KG1 (cell line): ENCODE results near the gene ANP32E.
A peak's percentile ranks its signal among the peaks of the same experiment; 100 is the strongest.
"Not testable (repeated sequence)": the region's sequence is repeated elsewhere in the genome, so short reads cannot be mapped to it uniquely, and the experiment has no call there.

ENCODE experiments used
- DNase-seq: peaks from one replicate; lab custom pipeline; 2025; lab: John Stamatoyannopoulos, UW

Gene ANP32E

DNA sequence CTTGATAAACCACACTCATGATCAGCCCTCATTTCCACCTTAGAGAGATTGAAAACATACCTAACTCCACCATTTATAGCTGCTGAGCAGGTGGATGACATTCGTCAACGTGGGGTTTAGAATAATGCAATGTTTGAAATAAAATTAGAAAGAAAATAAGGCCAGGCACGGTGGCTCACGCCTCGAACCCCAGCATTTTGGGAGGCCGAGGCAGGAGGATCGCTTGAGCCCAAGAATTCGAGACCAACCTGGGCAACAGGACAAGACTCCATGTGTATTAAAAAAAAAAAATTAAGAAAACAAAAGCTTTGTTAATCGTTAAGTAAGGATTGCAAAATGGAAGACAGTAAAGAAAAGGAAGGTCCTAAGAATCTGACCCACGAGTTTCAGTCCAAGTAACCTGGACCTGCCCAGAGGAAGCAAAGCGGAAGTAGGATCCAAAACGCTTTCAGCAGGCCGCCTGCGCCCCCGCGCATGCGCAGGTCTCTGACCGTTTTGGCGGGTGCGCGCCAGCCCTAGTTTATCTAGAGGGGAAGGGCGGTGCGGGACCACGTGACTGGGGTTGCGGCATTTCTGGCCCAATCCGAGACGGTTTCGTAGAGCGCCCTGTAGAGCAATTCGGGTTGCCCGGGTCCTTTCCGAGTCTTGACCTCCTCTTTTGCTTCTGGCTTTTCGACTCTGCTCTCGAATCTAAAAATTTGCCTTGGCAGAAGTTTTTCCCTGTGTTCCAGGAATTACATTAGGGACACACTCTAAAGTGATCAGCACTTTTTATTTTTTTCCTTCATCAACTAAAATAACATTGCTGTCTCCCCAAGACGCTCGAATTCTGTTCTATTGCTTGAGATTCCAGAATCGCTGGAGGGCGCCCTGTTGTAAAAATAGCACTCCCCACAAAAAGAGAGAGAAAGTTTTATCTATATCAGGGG, 22.5 kb downstream of the ANP32E start:
- DNase-seq: peak; percentile 94

DNA sequence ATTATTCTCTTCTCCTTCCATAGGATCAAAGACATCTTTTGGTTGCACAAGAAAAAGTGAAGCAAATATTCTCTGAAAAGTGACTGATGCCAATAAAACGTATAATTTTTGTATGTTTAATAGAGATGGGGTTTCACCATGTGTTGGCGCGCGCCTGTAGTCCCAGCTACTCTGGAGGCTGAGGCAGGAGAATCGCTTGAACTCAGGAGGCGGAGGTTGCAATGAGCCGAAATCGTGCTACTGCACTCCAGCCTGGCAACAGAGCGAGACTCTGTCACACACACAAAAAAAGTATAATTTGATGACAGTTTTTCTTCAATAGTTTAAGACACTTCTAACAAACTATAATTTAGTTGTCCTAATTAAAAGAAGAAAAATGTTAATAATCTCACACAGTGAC, 23.8 kb downstream of the ANP32E start:
- DNase-seq: no peak

DNA sequence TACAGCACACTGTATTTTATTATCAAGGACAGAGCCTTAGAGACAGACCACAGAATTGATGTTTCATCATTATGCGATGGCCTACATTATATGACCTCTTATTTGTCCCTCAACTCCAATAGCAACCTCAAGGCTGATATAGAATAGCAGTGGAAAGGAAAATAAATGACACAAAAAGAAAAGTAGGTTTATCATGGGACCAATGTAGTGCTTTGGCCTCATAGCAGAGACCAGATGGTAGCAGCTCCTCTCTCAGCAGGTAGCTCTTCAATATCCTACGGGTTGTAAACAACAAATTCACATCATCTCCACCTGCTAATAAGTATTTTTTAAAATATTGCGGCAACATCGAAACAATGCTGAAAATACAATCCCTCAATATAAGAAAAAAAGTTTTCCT, 25.2 kb downstream of the ANP32E start:
- DNase-seq: no peak

DNA sequence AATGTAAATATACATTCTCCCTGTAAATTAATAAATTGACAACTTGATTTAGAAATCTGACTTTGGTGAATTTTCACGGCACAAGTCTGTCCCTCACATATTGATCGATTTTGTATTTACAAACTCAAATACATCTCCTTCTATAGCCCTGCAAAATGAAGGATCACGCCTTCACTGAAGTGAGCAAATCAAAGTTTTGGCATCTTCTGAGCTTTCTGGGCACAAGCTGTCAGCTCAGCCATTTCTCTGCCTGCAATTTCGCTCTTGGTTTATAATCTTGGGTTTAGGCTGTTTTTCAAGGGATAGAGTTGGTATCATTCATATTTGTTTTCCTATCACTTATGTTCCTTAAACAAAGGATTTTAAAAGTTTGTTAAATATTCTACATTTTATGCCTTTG, 25.8 kb downstream of the ANP32E start:
- no peak for DNase-seq

DNA sequence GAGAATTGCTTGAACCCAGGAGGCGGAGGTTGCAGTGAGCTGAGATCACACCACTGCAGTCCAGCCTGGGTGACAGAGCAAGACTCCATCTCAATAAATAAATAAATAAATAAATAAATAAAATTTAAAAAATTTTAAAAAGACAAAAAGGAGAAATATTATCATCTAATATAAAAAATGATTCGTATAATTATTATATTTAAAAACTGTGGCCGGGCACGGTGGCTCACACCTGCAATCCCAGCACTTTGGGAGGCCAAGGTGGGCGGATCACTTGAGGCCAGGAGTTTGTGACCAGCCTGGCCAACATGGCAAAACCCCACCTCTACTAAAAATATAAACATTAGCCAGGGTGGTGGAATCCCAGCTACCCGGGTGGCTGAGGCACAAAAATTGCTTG, 27.5 kb downstream of the ANP32E start:
- not testable (repeated sequence) for DNase-seq

DNA sequence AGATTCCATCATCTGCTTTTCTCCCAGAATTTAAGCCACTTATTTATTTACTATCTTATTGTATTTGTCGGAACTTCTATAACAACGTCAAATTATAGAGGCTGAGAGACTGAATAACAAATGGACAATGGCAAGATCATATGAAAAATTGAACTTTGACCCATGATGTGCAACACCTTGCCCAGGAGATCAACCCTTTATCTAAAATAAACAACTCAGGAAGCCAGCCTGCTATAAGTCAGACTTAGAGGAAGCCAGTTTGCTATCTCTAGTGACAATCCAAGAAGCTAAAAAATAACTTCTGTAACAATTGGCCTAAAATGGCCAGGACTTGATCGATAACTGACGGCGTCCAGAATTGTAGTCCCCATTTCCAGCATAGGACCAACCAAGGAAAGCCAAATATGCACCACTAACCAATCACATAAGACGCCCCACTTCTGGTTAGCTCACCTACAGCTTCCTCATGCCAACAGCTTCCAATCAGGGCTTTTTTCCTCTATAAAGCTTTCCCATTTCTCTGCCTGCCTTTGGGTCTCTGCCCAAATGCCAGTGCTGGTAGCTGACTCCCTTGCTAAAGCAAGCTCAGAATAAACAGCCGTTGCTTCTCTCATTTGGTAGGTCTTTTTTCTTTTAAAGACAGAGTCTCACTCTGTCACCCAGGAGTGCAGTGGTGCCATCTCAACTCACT, 28.5 kb downstream of the ANP32E start:
- no peak for DNase-seq

DNA sequence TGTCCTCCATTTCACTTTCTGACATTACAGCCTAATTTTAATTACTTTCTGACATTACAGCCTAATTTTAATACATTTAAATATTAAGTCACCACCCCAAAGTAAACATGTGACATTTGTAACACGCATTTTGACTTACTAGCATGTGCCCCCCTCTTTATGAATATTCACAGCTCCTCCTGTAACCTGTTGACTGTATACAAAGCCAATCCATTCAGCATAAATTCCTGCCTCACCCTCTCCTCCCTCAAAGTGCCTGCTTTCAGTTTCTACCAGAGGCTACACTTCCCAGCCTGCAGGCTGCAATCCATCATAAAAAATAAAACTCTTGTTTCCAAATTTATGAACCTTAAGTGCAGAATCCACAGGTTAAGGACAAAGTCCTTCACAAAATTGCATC, 39.5 kb downstream of the ANP32E start:
- DNase-seq: no peak

DNA sequence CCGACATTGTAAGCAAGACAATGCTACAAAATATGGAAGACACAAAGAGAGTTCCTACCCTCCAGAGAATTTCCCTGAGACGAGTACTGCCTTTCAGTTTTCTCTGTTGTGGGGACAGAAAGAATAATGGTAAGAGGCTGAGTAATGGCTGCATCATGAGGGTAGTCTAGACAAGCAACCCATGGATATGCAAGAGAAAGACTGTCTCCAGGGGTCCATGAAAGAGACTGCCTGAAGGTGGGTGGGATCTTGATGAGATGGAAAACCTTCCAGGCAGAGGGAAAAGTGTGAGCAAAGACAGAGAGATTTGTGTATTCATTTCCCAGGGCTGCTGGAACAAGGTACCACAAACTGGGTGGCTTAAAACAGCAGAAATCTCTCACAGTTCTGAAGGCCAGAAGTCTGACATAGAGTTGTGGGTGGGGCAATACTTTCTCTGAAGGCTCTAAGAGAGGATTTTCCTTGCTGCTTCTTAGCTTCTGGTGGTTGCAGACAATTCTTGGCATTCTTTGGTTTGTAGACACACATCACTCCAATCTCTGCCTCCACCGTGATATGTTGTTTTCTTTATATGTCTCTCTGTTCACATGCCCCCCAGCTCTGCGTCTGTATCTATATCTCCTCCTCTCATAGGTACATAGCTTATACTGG, 41.4 kb downstream of the ANP32E start:
- DNase-seq: no peak

DNA sequence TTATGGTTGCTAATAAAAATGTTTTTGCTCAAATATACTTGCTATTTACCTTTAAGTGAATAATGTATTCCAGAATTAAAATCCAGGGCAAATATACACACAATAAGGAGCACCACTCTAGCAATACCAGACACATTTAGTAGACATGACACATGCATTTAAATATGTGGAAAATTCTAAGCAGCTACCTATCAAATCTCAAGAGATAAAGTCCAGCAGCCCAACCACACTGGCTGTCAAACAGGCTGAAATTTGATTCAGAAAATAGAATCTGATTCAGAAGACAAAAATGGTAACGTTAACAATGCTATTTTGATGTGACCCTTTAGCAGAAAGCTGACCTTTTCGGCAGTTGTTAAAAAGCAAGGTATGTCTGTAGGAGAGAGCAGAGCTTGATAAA, 43.9 kb downstream of the ANP32E start:
- DNase-seq: no peak

DNA sequence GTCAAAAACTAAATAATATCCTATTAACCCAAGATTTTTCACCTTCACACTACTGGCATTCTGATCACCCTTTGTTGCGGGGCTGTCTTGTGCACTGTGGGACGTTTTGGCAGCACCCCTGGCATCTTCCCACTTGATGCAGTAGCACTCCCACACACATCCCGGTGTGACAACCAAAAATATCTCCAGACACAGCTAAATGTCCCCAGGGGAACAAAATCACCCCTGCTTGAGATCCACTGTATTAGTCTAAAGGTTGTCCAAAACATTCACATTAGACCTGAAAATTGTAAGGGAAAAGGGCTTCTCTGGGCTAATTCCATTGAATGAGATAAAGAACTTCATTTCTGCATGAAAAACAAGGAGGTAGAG, 48.4 kb downstream of the ANP32E start:
- DNase-seq: no peak

DNA sequence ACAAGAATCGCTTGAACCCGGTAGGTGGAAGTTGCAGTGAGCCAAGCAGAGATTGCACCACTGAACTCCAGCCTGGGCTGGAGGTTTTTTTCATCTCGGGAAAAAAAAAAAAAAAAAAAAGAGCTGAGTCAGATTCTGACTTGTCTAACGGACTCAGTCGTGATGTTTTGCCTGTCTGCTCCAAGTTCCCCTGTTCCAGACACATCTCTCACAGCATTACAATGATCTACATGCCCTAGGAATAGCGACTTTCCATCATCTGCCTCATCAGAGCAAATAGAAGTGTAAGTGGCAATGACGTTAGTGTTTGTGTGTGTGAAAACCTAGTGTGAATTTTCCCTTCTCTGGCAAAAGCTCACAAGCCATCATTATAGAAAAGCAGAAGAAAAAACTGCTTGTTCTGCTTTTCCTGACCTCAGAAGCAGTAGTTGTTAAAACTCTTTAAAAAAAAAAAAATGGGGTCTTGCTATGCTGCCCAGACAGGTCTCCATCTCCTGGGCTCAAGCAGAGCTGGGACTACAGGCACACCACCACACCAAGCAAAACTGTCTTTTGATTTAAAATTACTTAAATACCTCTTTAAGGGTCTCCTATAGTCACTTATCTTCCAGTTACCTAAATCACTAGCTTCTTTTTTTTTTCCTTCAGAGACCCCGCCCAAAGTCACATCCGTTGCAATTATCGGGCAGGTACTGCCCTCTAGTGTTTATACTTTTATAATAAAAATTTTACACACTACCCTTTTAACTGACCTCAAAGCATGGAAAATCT, 48.9 kb downstream of the ANP32E start:
- no peak for DNase-seq

DNA sequence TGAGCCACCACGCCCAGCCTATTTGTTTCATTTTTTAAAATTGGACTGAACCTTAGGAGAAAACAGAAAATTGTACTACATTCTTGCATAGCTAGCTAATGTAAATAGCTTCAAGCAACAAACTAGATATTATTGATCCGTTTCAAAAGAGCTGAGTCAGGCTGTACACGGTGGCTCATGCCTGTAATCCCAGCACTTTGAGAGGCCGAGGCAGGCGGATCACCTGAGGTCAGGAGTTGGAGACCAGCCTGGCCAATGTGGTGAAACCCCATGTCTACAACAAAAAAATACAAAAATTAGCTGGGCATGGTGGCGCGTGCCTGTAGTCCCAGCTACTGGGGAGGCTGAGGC, 49.5 kb downstream of the ANP32E start:
- not testable (repeated sequence) for DNase-seq

DNA sequence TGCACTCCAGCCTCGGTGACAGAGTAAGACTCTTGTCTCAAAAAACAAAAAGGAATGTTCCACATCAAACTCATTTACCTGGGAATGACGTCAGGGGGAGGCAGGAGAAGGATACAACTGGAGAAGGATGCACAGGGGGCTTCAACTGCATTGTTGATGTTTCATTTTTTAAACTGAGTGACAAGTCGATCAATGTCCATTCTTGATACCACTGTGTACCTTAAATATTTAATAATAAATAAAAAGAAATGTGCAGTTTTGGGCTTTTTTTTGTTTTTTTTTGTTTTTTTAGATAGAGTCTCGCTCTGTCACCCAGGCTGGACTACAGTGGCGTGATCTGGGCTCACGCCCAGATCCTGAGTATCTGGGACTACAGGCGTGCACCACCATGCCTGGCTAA, 50.4 kb downstream of the ANP32E start:
- DNase-seq: no peak

DNA sequence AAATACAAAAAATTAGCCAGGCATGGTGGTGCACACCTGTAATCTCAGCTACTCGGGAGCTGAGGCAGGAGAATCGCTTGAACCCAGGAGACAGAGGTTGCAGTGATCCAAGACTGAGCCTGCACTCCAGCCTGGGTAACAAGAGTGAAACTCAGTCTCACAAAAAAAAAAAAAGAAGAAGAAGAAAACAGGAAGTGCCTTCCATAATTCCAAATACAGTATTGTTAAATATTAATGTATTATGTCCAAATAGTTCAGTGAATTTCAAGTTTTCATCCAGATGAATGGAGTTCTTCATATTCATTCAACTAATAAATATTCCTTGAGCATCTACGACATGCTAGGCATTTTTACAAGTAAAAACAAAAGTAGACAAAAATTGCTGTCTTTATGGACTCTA, 52.9 kb downstream of the ANP32E start:
- DNase-seq: no peak

DNA sequence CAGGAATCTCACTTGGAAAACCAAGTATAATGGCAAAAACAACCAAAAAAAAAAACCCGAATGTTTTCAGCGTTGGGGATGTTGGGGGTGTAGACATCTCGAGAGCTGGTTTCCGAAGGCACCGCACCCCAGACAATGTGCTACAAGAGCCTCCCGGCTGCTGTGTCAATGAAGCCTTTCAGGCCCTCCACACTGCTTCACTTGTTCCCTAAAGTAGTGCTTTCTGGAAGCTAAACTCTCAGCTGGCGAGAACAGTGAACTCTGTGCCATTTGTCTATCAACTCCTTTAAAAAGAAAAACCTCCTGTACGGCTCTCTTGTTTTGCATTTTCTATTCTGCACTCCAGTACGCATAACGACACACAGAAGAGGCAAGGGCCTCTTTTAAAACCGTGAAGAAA, 53.7 kb downstream of the ANP32E start:
- no peak for DNase-seq

DNA sequence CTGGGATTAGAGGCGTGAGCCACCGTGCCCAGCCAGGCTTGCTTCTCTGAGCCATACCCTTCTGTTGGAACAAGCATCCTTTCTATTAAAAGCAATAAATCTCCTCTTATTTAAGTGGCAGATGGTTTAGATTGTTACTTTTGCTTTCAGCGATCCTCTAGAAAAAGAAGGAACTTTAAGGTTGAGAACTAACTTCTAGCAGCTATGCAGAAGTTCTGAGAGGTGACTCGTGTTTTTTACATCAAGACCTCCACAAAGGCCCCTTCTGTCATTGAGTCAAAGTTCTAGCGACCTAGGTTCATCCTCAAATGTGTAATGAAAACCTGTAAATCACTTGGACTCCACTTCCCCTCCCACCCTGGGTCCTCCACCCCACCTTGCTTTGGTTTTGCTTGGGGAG, 55.4 kb downstream of the ANP32E start:
- DNase-seq: no peak

DNA sequence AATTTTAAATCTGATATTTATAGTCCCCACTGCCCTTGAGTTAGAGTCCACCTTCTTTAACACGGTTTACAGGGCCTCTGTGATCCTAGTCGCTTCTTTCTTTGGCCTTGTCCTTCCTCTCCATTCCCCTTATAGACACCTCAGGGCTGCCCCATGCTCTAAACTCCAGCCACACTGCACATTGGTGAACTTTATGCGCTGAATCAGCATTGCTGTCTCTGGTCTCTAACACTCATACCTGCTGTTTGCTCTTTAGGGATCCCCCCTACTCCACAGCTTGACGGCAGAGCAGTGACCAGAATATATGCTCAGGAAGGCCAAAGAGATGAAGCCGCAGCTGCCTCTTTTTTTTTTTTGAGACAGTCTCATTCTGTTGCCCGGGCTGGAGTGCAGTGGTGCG, 56.0 kb downstream of the ANP32E start:
- no peak for DNase-seq

DNA sequence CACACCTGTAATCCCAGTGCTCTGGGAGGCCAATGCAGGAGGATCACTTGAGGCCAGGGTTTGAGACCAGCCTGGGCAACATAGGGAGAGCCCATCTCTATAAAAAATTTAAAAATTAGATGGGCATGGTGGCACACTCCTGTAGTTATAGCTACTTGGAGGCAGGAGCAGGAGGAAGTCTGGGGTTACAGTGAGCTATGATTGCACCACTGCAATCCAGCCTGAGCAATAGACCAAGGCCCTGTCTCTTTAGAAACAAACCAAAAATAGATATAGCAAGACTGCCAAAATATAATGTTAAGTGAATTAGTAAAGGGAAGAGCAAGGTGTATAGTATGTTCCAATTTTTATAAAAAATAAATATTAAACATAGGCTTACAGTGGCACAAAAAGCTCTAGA, 57.4 kb downstream of the ANP32E start:
- DNase-seq: no peak

DNA sequence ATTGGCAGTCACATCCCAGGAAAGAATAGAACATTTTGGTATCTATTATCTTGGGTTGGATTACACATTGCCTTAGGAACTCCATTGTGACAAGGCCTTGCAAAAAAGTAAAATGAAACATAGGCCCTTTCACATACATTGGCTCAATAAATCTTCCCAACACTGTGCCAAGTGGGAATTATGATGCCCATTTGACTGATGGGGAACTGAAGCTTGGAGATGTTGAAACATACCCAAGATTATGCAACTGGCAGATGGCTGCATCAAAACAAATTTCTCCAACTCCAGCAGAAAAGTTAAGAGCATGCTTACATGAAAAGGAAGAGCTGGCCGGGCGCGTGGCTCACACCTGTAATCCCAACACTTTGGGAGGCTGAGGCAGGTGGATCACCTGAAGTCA, 59.3 kb downstream of the ANP32E start:
- DNase-seq: no peak

DNA sequence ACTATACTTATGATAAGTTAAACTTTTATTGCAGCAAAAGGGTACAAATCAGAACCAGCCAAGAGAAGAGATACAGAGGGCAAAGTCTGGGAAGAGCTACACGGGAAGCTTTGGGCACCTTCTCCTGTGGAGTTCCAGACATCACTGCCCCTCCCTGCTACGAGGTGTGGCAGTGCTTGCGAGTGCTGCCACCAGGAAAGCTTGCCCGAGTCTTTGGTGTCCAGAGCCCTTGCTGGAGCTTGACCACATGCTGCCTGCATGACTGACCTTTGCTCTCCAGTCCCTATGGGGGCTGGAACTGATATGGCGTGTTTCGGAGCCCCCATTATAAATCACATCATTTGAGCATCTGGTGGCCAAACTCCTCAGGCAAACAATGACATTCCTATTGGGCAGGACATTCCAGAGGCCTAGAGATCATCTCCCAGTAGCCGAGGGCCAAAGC, 62.7 kb downstream of the ANP32E start:
- DNase-seq: no peak

DNA sequence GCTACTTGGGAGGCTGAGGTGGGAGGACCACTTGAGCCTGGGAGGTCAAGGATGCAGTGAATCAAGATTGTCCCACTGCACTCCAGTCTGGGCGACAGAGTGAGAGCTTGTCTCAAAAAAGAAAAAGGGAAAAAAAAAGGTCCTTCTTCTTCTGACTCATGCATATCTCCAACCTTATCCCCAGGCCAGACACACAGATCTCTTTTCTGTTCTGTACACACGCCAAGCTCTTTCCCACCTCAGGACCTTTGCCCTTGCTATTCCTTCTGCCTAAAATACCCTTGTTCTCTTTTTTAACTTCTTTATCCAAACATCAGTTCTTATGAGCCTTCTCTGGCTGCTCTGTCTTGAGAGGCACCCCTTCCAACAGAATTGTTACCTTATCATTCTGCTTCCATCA, 64.1 kb downstream of the ANP32E start:
- DNase-seq: no peak

DNA sequence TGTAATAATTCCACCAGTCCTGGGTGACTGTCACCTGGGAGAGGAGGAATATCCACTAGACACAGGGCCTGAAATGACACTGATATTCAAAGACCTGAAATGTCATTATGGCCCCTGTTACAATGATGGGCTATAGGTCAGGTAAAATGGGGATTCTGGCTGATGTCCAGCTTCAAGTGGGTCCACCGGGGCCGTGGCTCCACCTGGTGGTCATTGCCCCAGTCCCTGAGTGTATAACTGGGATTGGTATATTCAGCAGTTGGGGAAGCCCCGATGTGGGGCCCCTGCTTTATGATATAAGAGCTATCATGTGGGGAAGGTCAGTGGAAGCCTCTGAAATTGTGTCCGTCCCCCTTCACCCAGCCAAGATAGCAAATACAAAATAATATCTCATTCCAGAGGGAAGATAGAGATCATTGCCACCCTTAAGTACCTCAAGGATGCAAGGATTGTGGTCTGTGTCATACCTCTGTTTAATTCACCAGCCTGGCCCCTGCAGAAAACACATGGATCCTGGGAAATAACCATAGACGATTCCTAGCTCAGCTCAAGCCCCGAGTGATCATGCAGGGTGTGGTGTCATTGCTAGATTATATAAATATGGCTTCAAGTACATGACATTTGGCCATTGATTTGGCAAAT, 66.8 kb downstream of the ANP32E start:
- no peak for DNase-seq
